ENCODE measurements around the gene FICD.

FICD gene

DNA sequence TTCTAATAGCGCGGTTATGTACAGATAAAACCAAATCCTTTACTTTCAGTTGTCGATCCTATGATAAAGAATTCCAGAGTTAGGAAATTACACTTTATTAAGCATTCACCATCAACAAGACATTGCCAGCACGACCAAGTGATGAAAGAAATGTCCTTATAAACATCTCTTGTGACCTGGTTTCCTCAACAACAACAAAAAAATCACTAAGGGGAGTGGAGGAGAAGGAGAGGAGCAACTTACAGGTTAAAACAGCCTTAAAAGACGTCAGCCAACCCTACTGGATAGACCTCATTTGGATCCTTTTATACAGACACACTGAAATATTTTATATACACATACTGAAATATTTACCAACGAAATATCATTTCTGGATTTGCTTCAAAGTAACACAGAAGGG is 23.1 kb downstream of the FICD start:
- H3K4me3 ChIP-seq (ENCODE audit: low read depth, low read length), result no peak overlapping the region
- DNase-seq (ENCODE audit: low read depth), result no peak
- TF ChIP-seq, protein P1, sequence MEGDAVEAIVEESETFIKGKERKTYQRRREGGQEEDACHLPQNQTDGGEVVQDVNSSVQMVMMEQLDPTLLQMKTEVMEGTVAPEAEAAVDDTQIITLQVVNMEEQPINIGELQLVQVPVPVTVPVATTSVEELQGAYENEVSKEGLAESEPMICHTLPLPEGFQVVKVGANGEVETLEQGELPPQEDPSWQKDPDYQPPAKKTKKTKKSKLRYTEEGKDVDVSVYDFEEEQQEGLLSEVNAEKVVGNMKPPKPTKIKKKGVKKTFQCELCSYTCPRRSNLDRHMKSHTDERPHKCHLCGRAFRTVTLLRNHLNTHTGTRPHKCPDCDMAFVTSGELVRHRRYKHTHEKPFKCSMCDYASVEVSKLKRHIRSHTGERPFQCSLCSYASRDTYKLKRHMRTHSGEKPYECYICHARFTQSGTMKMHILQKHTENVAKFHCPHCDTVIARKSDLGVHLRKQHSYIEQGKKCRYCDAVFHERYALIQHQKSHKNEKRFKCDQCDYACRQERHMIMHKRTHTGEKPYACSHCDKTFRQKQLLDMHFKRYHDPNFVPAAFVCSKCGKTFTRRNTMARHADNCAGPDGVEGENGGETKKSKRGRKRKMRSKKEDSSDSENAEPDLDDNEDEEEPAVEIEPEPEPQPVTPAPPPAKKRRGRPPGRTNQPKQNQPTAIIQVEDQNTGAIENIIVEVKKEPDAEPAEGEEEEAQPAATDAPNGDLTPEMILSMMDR (IDR thresholded peaks at IDR 0.05; ENCODE audit: insufficient read depth, low read depth, low read length, missing control alignments), result no peak

DNA sequence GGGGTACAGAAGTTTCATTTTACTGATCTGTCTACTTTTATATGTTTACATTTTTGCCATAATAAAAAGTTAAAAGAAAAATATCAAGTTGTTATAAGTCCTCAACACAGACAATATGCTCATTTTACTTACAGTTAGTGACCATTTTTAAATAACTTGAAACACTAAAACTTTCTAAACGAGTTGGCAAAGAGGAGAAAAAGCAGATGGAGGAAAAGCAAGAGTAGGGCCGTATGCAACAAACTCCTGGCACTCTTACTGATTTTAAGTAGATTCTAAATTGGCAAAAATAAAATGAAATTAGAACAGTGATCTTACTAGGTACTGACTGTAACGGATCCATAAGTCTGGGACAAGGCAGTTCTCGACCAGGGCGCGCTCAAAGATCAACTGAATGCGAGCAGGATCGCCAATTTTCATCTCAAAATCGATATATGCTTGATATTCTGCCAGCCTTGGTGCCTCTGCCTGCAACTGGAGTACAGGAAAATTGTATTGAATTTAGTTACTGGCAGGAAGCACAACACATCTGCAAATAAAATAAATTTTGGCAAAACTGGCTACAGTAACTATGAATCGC is 23.6 kb downstream of the FICD start:
- TF ChIP-seq, protein P1 (IDR thresholded peaks at IDR 0.05; ENCODE audit: insufficient read depth, low read depth, low read length, missing control alignments), result no peak
- no peak overlapping the region for H3K4me3 ChIP-seq (ENCODE audit: low read depth, low read length)
- no peak for DNase-seq (ENCODE audit: low read depth)

DNA sequence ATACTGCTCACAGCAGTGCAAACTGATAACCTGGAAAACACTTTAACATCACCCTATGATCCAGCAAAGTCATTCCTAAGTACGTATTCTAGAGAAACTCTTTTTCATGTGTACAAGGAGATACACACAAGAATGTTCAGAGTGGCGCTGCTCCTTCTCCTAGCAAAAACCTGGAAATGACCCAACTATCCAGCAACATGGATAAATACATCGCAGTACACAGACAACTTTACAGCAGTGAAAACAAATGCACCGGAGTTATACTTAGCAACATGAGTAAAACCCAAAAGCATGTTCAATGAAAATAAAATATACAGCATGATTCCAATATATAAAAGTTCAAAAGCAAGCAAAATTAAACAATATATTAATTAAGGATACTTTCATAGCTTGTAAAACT is 27.2 kb downstream of the FICD start:
- DNase-seq (ENCODE audit: low read depth), result no peak
- H3K4me3 ChIP-seq (ENCODE audit: low read depth, low read length), result no peak overlapping the region; the same call in 1 of the 2 replicates
- TF ChIP-seq, protein P1 (IDR thresholded peaks at IDR 0.05; ENCODE audit: insufficient read depth, low read depth, low read length, missing control alignments), result no peak

DNA sequence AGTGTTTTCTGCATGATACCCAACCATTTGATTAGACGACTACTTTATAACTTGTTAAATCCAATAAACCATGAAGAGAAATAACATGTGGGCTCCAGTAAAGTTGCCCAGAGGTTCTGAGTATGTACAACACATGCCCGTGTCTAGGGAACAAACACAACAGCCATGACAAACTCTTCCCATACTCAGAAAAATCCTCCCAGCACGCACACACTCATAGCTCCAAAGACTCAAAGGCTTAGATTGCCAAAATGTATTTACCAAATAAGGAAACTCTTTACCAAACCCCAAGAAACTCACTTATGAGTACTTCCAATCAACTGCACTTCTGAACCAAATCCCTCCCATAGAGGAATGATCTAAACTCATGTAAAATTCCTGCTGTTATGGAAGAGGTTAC is 28.6 kb downstream of the FICD start:
- DNase-seq (ENCODE audit: low read depth), result no peak
- TF ChIP-seq, protein P1 (IDR thresholded peaks at IDR 0.05; ENCODE audit: insufficient read depth, low read depth, low read length, missing control alignments), result no peak
- H3K4me3 ChIP-seq (ENCODE audit: low read depth, low read length), result no peak overlapping the region

DNA sequence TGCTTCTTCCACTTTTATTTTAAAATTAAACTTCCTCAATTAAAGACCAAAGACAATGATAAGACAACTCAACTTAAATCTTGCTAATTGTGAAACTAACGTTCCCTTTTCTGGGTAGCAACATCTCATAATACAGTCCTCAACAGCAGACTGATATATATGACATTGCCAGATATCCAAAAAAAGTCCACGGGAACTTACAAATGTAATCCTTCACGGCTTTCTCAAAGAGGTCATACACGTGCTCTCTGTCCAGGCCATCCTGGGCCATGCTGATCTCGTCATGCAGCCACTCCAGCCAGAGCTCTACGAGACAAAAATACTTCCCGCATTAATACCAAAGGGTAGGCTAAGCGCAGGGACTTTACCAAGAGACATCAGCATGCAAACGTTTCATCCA is 32.6 kb downstream of the FICD start:
- DNase-seq (ENCODE audit: low read depth), result no peak

DNA sequence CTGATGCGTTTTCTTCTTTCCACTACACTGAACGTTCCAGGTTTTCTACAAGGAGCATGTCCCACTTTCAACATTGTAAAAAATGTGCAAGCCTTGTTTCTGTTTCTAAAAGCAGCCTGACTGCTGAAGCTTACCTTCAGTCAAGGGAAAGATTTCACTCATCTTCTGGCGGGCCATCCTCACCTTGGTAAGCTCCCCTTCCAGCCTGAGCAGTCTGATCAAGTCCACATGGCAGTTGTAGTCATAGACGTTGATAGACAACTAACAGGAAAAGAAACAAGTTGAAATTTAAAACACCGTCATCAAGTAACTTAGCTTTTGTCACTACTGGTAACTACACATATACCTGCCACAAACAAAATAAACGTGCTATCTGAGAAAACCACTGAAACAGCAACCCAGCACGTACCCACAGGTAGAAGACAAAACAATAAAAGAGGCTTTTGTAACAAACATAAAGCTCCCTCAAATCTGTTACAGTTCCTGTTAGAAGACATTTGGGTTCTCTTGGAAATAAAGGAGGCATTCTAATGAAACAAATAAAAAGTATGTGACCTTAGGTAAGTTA is 34.0 kb downstream of the FICD start:
- DNase-seq (ENCODE audit: low read depth), result peak; percentile 69
- H3K4me3 ChIP-seq (ENCODE audit: low read depth, low read length), result peak overlapping the region; percentile 32
- TF ChIP-seq, protein P1 (IDR thresholded peaks at IDR 0.05; ENCODE audit: insufficient read depth, low read depth, low read length, missing control alignments), result no peak

More for the DNA sequence above, 32.6 kb downstream of the FICD start:
- peak overlapping the region; percentile 32; the same call in 1 of the 2 replicates for H3K4me3 ChIP-seq (ENCODE audit: low read depth, low read length)
- TF ChIP-seq, protein P1 (IDR thresholded peaks at IDR 0.05; ENCODE audit: insufficient read depth, low read depth, low read length, missing control alignments), result no peak

DNA sequence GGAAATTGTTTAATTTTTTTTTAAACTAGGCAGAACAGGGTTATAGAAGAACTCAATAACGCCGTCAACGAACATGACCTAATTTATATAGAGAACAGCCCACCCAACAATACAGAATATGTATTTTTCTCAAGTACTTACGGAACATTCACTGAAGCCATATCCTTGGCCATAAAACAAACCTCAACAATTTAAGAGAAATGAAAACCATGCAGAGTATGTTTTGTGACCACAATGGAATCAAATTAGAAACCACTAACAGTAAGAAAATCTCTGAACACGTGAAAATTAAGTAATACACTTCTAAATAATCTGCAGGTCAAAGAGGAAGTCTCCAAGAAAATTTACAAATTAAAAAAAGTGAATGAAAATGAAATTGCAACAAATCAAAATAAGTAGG is 36.5 kb downstream of the FICD start:
- no peak for DNase-seq (ENCODE audit: low read depth)
- H3K4me3 ChIP-seq (ENCODE audit: low read depth, low read length), result no peak overlapping the region
- TF ChIP-seq, protein P1 (IDR thresholded peaks at IDR 0.05; ENCODE audit: insufficient read depth, low read depth, low read length, missing control alignments), result no peak

Data from GM12865 (cell line).